HepG2 (cell line): ENCODE measurements around the gene DDR2. TPM values are rescaled to one million over a fixed set of nuclear protein-coding genes. Genes with fewer than 3 reads are reported as not detected.

ENCODE experiments used
- ATAC-seq: fragments of 200-7000 bp; cut with Tn5 transposase; 3 replicates; pipeline ENCODE4 v1.9.1; 2020; ENCODE audit warnings: mild to moderate bottlenecking, moderate library complexity
- BruUV-seq: library from RNA; stranded (reverse); fragments of 400-500 nt; replicated peaks from 2 replicates; lab custom pipeline; 2021; lab: Mats Ljungman, UMichigan
- CTCF ChIA-PET: fragments of 300-600 bp; formaldehyde crosslinking; extraction: SDS; loops from one replicate; lab custom pipeline; 2021; ENCODE audit warnings: low total read pairs, inconsistent platforms, low intra/inter-chr PET ratio; lab: Yijun Ruan, JAX
- POLR2A ChIA-PET: fragments of 350-600 bp; sonication (Branson Sonifier 250); formaldehyde crosslinking; loops from one replicate; lab custom pipeline; 2020; ENCODE audit warnings: antibody characterized with exemption, inconsistent platforms; lab: Yijun Ruan, JAX
- DNase-seq: peaks from one replicate; pipeline ENCODE4 v3.0.0-alpha.2; 2015; ENCODE audit warnings: low spot score
- FAIRE-seq: peaks from 3 replicates; lab custom pipeline; 2011; peaks lifted over from hg19 to GRCh38; lab: Jason Lieb, UNC
- H2AFZ ChIP-seq: one replicate; pipeline ENCODE4 v1.6.1; 2011; ENCODE audit warnings: low read length, inconsistent platforms
- H3K27ac ChIP-seq: fragments of 300-600 bp; 3 replicates; pipeline ENCODE4 v1.8.0; 2011; ENCODE audit warnings: mixed run types, mild to moderate bottlenecking, mixed read lengths, low read length, inconsistent platforms; ENCODE audit not compliant: insufficient read depth; ENCODE audit errors: extremely low read length
- H3K27me3 ChIP-seq, 2 experiments: fragments of 200-600 bp in 1 of 2; 2 replicates in 1 of 2; 3 replicates in 1 of 2; pipeline versions ENCODE4 v1.6.0 to v1.8.0; 2011; ENCODE audit warnings: low read length in 2 of 2, mild to moderate bottlenecking in 2 of 2, moderate library complexity in 2 of 2, inconsistent platforms in 1 of 2; ENCODE audit not compliant: insufficient read depth in 2 of 2, control insufficient read depth in 1 of 2
- H3K36me3 ChIP-seq, 2 experiments: fragments of 200-600 bp in 1 of 2; replicated peaks in 1 of 2; 2 replicates in 1 of 2; 3 replicates in 1 of 2; pipeline versions ENCODE4 v1.5.1 to v1.8.0; 2011; ENCODE audit warnings: low read length in 2 of 2, inconsistent platforms in 1 of 2; ENCODE audit not compliant: insufficient read depth in 2 of 2, control insufficient read depth in 1 of 2
- H3K4me1 ChIP-seq: 2 replicates; pipeline ENCODE4 v1.5.1; 2012; ENCODE audit warnings: low read length, inconsistent platforms; ENCODE audit not compliant: insufficient read depth
- H3K4me2 ChIP-seq: 2 replicates; pipeline ENCODE4 v1.6.0; 2011; ENCODE audit warnings: low read depth, low read length, inconsistent platforms
- H3K4me3 ChIP-seq, 3 experiments: fragments of 200-600 bp in 1 of 3; sonication (generic), shearing (Covaris generic) in 1 of 3; replicated peaks in 1 of 3; 2 replicates each; pipeline ENCODE4 v1.5.1; 2011 to 2016; ENCODE audit warnings: low read length in 3 of 3, inconsistent platforms in 2 of 3, low read depth in 2 of 3, mild to moderate bottlenecking in 2 of 3, control low read depth in 1 of 3, mixed read lengths in 1 of 3; ENCODE audit not compliant: insufficient read depth in 1 of 3
- H3K79me2 ChIP-seq: one replicate; pipeline ENCODE4 v1.6.1; 2011; ENCODE audit warnings: low read length, inconsistent platforms; ENCODE audit not compliant: insufficient read depth
- H3K9ac ChIP-seq: 2 replicates; pipeline ENCODE4 v1.6.0; 2011; ENCODE audit warnings: mild to moderate bottlenecking, low read depth, low read length, inconsistent platforms; ENCODE audit not compliant: insufficient read depth
- H3K9me3 ChIP-seq: 2 replicates; pipeline ENCODE4 v1.5.1; 2012; ENCODE audit warnings: mild to moderate bottlenecking, low read length
- H4K20me1 ChIP-seq: 2 replicates; pipeline ENCODE4 v1.6.0; 2011; ENCODE audit warnings: inconsistent platforms, mild to moderate bottlenecking, low read length, moderate library complexity; ENCODE audit not compliant: insufficient read depth
- FOXC1 ChIP-seq: sonication (generic); formaldehyde crosslinking; IDR thresholded peaks from 2 replicates; pipeline ENCODE4 v1.8.0; 2022; ENCODE audit warnings: mild to moderate bottlenecking, missing genetic modification reagents, borderline replicate concordance
- ISL2 ChIP-seq: sonication (generic); formaldehyde crosslinking; IDR thresholded peaks from 2 replicates; pipeline ENCODE4 v1.5.0; 2020; ENCODE audit warnings: missing genetic modification reagents
- KDM5A ChIP-seq: fragments of 200-600 bp; sonication (generic); IDR thresholded peaks from 2 replicates; pipeline ENCODE4 v1.7.0; 2018; ENCODE audit warnings: antibody characterized with exemption, mild to moderate bottlenecking, low read length, borderline replicate concordance
- KLF6 ChIP-seq: IDR thresholded peaks from 2 replicates; pipeline ENCODE4 v1.8.0; 2016; ENCODE audit warnings: missing biosample characterization, missing genetic modification reagents
- RNF2 ChIP-seq: fragments of 450-650 bp; conservative IDR thresholded peaks from 2 replicates; pipeline ENCODE4 v1.6.1; 2016; ENCODE audit warnings: low read depth
- SRSF9 ChIP-seq: fragments of 200-400 bp; formaldehyde crosslinking; IDR thresholded peaks from 2 replicates; pipeline ENCODE4 v1.6.1; 2018; ENCODE audit warnings: borderline replicate concordance, mild to moderate bottlenecking, low read depth, low read length; ENCODE audit not compliant: insufficient read depth, poor library complexity, severe bottlenecking
- ZNF431 ChIP-seq: sonication (generic); formaldehyde crosslinking; IDR thresholded peaks from 2 replicates; pipeline ENCODE4 v1.9.0; 2022; ENCODE audit warnings: missing genetic modification reagents, low read depth, mild to moderate bottlenecking, borderline replicate concordance
- WGBS: methylation state at CpG from one replicate; pipeline ENCODE4 v1.1.6; 2017; ENCODE audit warnings: low lambda C conversion rate; 5-methylcytosine and 5-hydroxymethylcytosine counted together
- in situ Hi-C: cut with HindIII; loops from 2 replicates; pipeline ENCODE4 v1.10.0; 2017; ENCODE audit warnings: low pct_unique_long_range_greater_than_20kb; ENCODE audit not compliant: extremely low pct_ligation_motif_present
- intact Hi-C: fragments of 100-400 bp; cut with micrococcal nuclease; formaldehyde crosslinking; loops from one replicate; pipeline ENCODE4 v1.10.0; 2022; ENCODE audit not compliant: unreplicated experiment
- polyA plus RNA-seq, 8 experiments: library from polyadenylated mRNA; depleted of rRNA in 3 of 8; stranded (reverse) in 7 of 8; unstranded in 1 of 8; fragments of >200 nt; fragmentation: Illumina TruSeq in 4 of 8; extraction: Trizol in 4 of 8; gene quantifications; 2 replicates each; pipeline versions ENCODE4 v1.2.1 to v1.2.3, GENCODE V29; 2011 to 2016; ENCODE audit warnings: low read depth in 4 of 8, missing spikeins in 1 of 8, mixed read lengths in 1 of 8; ENCODE audit not compliant: insufficient read depth in 1 of 8
- total RNA-seq, 5 experiments: library from RNA; depleted of rRNA; stranded (reverse); fragments of >200 nt; fragmentation: Illumina TruSeq; extraction: Trizol; gene quantifications; 2 replicates each; pipeline ENCODE4 v1.2.3, GENCODE V29; 2016; ENCODE audit warnings: low read depth in 1 of 5
- TF ChIP-seq, protein P1 (sequence below): sonication (generic); formaldehyde crosslinking; IDR thresholded peaks from 2 replicates; pipeline ENCODE4 v1.4.0; 2020; ENCODE audit warnings: mild to moderate bottlenecking, low read depth, missing genetic modification reagents
- TF ChIP-seq, protein P2 (sequence below): sonication (generic); formaldehyde crosslinking; IDR thresholded peaks from 2 replicates; pipeline ENCODE4 v1.8.0; 2022; ENCODE audit warnings: low read depth, missing genetic modification reagents
- TF ChIP-seq, protein P3 (sequence below): IDR thresholded peaks from 2 replicates; pipeline ENCODE4 v1.6.1; 2012; ENCODE audit warnings: low read depth, low read length, improper control_type of control experiment

DDR2 gene
- total and polyA plus RNA-seq, 2 of the 13 experiments (the other 11 are each of a cell fraction or from before 2014, with no cell fraction given): 0.36 to 0.38 TPM

DNA sequence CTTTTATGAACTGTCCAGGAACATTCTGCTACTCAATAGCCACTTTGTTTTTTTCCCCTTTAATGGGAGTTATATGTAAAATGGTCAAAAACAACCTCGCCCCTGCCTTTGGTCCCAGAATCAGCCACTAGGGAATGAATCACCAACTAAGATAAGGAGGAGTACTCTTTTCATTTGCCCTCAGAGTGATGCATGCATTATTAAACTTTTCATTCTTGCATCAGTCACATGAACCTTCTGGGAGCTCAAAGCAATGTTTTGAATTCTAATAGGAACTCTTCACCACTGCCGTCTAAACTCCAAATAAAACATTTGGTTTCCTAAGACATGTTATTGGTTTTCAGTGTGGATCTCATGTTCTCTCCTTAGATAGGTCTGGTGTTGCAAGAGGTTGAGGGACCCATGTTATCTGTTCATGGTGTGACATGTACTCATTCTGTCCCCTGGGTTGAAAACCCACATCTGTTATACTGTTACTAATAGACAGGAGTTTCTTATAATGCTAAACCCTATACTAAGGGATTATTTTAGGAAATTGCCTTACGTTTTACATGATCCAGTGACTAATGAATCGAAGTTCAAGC lies 140.4 kb downstream of the DDR2 start:
- ATAC-seq (no peak), DNase-seq (no peak), FAIRE-seq (no peak)
- H3K9me3 ChIP-seq: no peaks in the 10 kb centered on the region
- no peak overlapping the region for H3K4me3 ChIP-seq
- H3K36me3 ChIP-seq: no peaks in the 10 kb centered on the region
- POLR2A ChIA-PET: no interaction called here
- TF ChIP-seq ISL2: no peak
- TF ChIP-seq, protein P1, sequence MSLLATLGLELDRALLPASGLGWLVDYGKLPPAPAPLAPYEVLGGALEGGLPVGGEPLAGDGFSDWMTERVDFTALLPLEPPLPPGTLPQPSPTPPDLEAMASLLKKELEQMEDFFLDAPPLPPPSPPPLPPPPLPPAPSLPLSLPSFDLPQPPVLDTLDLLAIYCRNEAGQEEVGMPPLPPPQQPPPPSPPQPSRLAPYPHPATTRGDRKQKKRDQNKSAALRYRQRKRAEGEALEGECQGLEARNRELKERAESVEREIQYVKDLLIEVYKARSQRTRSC (CRISPR knock-in tag): no peak
- no peaks in the 10 kb centered on the region for H3K79me2 ChIP-seq
- H3K27ac ChIP-seq: no peak overlapping the region
- H4K20me1 ChIP-seq: no peaks in the 10 kb centered on the region
- no peaks in the 10 kb centered on the region for H3K27me3 ChIP-seq
- no peaks in the 10 kb centered on the region for H3K4me1 ChIP-seq
- in situ Hi-C loops: no loop called here
- CTCF ChIA-PET: no interaction called here
- 85% methylated on average over 4 of the region's 4 CpGs for WGBS
- no peak overlapping the region for H2AFZ ChIP-seq
- intact Hi-C loops: no loop called here
- H3K4me2 ChIP-seq: no peak overlapping the region
- no TSS peak for BruUV-seq
- H3K9ac ChIP-seq: no peak overlapping the region

- no peak for ATAC-seq
- TF ChIP-seq, protein P2, sequence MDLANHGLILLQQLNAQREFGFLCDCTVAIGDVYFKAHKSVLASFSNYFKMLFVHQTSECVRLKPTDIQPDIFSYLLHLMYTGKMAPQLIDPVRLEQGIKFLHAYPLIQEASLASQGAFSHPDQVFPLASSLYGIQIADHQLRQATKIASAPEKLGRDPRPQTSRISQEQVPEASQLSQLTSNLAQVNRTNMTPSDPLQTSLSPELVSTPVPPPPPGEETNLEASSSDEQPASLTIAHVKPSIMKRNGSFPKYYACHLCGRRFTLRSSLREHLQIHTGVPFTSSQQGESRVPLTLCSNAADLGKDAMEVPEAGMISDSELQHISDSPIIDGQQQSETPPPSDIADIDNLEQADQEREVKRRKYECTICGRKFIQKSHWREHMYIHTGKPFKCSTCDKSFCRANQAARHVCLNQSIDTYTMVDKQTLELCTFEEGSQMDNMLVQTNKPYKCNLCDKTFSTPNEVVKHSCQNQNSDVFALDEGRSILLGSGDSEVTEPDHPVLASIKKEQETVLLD (CRISPR knock-in tag): no peak
- TF ChIP-seq, protein P3, sequence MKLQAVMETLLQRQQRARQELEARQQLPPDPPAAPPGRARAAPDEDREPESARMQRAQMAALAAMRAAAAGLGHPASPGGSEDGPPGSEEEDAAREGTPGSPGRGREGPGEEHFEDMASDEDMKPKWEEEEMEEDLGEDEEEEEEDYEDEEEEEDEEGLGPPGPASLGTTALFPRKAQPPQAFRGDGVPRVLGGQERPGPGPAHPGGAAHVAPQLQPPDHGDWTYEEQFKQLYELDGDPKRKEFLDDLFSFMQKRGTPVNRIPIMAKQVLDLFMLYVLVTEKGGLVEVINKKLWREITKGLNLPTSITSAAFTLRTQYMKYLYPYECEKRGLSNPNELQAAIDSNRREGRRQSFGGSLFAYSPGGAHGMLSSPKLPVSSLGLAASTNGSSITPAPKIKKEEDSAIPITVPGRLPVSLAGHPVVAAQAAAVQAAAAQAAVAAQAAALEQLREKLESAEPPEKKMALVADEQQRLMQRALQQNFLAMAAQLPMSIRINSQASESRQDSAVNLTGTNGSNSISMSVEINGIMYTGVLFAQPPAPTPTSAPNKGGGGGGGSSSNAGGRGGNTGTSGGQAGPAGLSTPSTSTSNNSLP: no peak
- TF ChIP-seq SRSF9: no peak
- no peak for TF ChIP-seq FOXC1 (CRISPR knock-in tag)
- TF ChIP-seq KDM5A: no peak
- TF ChIP-seq KLF6 (CRISPR knock-in tag): no peak
- no peak for TF ChIP-seq RNF2
- TF ChIP-seq ZNF431 (CRISPR knock-in tag): no peak
These were observed 141.7 kb downstream of the DDR2 start for GRCh38 chr1:162774007-162774406.

More at GRCh38 chr1:162774007-162774406, 141.7 kb downstream of the DDR2 start:
- no peak overlapping the region for H3K4me3 ChIP-seq
- H3K27ac ChIP-seq: no peak overlapping the region
- H3K9ac ChIP-seq: no peak overlapping the region
- H4K20me1 ChIP-seq: no peaks in the 10 kb centered on the region
- intact Hi-C loops (no loop called here), in situ Hi-C loops (no loop called here)
- no TSS peak for BruUV-seq
- CTCF ChIA-PET: no interaction called here
- H2AFZ ChIP-seq: no peak overlapping the region
- no peaks in the 10 kb centered on the region for H3K9me3 ChIP-seq
- no peaks in the 10 kb centered on the region for H3K27me3 ChIP-seq
- no peak overlapping the region for H3K4me2 ChIP-seq
- FAIRE-seq (no peak), DNase-seq (no peak)
- H3K4me1 ChIP-seq: no peaks in the 10 kb centered on the region
- POLR2A ChIA-PET: no interaction called here
- H3K79me2 ChIP-seq: no peaks in the 10 kb centered on the region
- H3K36me3 ChIP-seq: no peaks in the 10 kb centered on the region
